Lung (tissue), 12 donors: ENCODE data around the gene NFASC. TPM values are rescaled to one million over a fixed set of nuclear protein-coding genes. Genes with fewer than 3 reads are reported as not detected.

ENCODE experiments used
- ATAC-seq: fragments of 200-7000 bp; cut with Tn5 transposase; one replicate; pipeline ENCODE4 v1.9.1; 2020; ENCODE audit warnings: moderate number of reproducible peaks; ENCODE audit not compliant: insufficient read depth, low FRiP score
- DNase-seq, 3 donors: peaks; one replicate each; pipeline ENCODE4 v3.0.0-alpha.2; 2013 to 2017
- H3K27ac ChIP-seq, 2 donors: one replicate each; pipeline ENCODE4 v1.5.1; 2013; ENCODE audit warnings: mild to moderate bottlenecking in 2 of 2, moderate library complexity in 2 of 2, control low read depth in 1 of 2, inconsistent platforms in 1 of 2, low read depth in 1 of 2, low read length in 1 of 2
- H3K27me3 ChIP-seq, 3 donors: one replicate each; pipeline ENCODE4 v1.5.1; 2013; ENCODE audit warnings: low read length in 2 of 3; ENCODE audit not compliant: control insufficient read depth in 3 of 3, insufficient read depth in 3 of 3
- H3K36me3 ChIP-seq, 4 donors: one replicate each; pipeline ENCODE4 v1.5.1; 2013; ENCODE audit warnings: low read length in 4 of 4, mild to moderate bottlenecking in 1 of 4, moderate library complexity in 1 of 4; ENCODE audit not compliant: control insufficient read depth in 4 of 4, insufficient read depth in 4 of 4
- H3K4me1 ChIP-seq, 5 donors: one replicate each; pipeline ENCODE4 v1.5.1; 2013; ENCODE audit warnings: low read length in 5 of 5, mild to moderate bottlenecking in 2 of 5, moderate library complexity in 1 of 5; ENCODE audit not compliant: control insufficient read depth in 5 of 5, insufficient read depth in 5 of 5
- H3K4me3 ChIP-seq: one replicate; pipeline ENCODE4 v1.5.1; 2013; ENCODE audit warnings: mild to moderate bottlenecking, control low read depth, moderate library complexity
- H3K9ac ChIP-seq, 2 donors: one replicate each; pipeline ENCODE4 v1.5.1; 2013; ENCODE audit warnings: low read length in 2 of 2, control low read depth in 1 of 2; ENCODE audit not compliant: insufficient read depth in 1 of 2
- H3K9me3 ChIP-seq, 4 donors: one replicate each; pipeline ENCODE4 v1.5.1; 2013; ENCODE audit warnings: low read length in 3 of 4, mild to moderate bottlenecking in 1 of 4, moderate library complexity in 1 of 4; ENCODE audit not compliant: control insufficient read depth in 4 of 4, insufficient read depth in 3 of 4
- WGBS, 2 donors: extraction: QIAGEN DNeasy Blood & Tissue Kit; methylation state at CpG; one replicate each; pipeline ENCODE4 v1.1.7; 2013; 5-methylcytosine and 5-hydroxymethylcytosine counted together
- polyA plus RNA-seq, 2 donors: library from polyadenylated mRNA; stranded (reverse); fragments of 200-250 nt; gene quantifications; one replicate each; pipeline ENCODE4 v1.2.1, GENCODE V29; 2013
- total RNA-seq, 2 donors: library from RNA; depleted of rRNA in 1 of 2; stranded (reverse); fragments of >200 nt in 1 of 2; gene quantifications; one replicate each; pipeline ENCODE4 v1.2.1, GENCODE V29; 2014 to 2021
- TF ChIP-seq, protein P1 (sequence below): IDR thresholded peaks from 2 replicates; pipeline ENCODE4 v1.5.1; 2012; ENCODE audit warnings: mild to moderate bottlenecking; ENCODE audit errors: control extremely low read depth, extremely low read depth
- donor health status: control.
- donor health status: control.
- donor health status: Bipolar disorder and iron deficiency.
- donor health status: healthy.
- donor health status: DM: yes; HTN: yes; CAD: no.

NFASC gene
- total and polyA plus RNA-seq, 4 donors = 1.8 to 11.2 (median 3.8) TPM

DNA sequence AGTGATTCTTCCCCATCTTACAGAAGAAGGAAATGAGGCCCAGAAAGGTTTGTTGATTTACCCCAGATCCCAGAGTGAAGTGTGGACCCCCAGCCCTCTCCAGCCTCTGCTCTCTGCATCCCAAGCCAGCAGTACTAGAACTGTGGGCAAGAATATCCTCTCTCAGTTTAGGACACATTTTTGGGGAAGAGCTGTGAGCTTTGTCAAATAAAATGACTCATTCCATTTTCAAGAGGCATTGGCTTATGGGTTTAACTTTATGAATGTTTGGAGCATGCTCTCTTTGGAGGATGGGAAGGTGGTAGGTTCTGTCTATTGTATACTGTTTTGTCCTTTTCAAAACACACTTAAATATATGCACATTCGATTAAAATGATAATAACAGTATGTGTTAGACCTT is 101.8 kb downstream of the NFASC start:
- H3K4me3 ChIP-seq = no peak overlapping the region
- H3K27me3 ChIP-seq = peaks cover 0 to 11% (median 7%) of the 10 kb centered on the region in 3 donors
- H3K27ac ChIP-seq = no peak overlapping the region
- no peak for ATAC-seq
- TF ChIP-seq, protein P1, sequence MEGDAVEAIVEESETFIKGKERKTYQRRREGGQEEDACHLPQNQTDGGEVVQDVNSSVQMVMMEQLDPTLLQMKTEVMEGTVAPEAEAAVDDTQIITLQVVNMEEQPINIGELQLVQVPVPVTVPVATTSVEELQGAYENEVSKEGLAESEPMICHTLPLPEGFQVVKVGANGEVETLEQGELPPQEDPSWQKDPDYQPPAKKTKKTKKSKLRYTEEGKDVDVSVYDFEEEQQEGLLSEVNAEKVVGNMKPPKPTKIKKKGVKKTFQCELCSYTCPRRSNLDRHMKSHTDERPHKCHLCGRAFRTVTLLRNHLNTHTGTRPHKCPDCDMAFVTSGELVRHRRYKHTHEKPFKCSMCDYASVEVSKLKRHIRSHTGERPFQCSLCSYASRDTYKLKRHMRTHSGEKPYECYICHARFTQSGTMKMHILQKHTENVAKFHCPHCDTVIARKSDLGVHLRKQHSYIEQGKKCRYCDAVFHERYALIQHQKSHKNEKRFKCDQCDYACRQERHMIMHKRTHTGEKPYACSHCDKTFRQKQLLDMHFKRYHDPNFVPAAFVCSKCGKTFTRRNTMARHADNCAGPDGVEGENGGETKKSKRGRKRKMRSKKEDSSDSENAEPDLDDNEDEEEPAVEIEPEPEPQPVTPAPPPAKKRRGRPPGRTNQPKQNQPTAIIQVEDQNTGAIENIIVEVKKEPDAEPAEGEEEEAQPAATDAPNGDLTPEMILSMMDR = no peak
- H3K4me1 ChIP-seq = no peaks in the 10 kb centered on the region
- DNase-seq = no peak
- no peaks in the 10 kb centered on the region for H3K36me3 ChIP-seq
- H3K9me3 ChIP-seq = peaks cover 0 to 3% (median 0%) of the 10 kb centered on the region in 4 donors
- 74 to 94% methylated on average over 1 of the region's 1 CpG for WGBS, 2 donors
- no peak overlapping the region for H3K9ac ChIP-seq

GRCh38 chr1:204973449-204973848 is 102.8 kb downstream of the NFASC start:
- 57 to 68% methylated on average over 6 of the region's 6 CpGs for WGBS, 2 donors
- no peaks in the 10 kb centered on the region for H3K36me3 ChIP-seq
- no peak overlapping the region for H3K27ac ChIP-seq
- H3K9ac ChIP-seq = no peak overlapping the region
- no peak overlapping the region for H3K4me3 ChIP-seq
- peaks cover 0 to 14% (median 7%) of the 10 kb centered on the region in 3 donors for H3K27me3 ChIP-seq
- H3K9me3 ChIP-seq = peaks cover 0 to 3% (median 0%) of the 10 kb centered on the region in 4 donors
- no peaks in the 10 kb centered on the region for H3K4me1 ChIP-seq
- DNase-seq = no peak
- no peak for ATAC-seq
- TF ChIP-seq, protein P1 = no peak

DNA sequence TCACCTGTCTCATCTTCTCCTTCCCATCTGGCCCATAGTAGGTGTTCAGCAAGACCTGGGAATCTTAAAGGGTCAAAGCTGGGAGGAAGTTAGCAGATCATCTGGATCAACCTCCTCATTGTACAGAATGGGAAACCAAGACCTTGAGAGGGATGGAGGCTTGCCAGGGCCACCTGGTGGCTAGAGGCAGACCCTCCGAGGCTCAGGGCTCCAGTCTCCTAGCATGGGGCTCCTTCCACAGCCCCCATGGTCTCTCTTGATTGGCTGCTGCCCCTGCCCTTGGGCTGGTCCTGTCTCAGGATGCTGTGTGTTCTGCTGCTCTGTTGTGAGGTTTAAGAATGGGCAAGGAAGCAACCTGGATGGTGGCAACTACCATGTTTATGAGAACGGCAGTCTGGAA is 103.7 kb downstream of the NFASC start:
- Histone ChIP-seq H3K36me3 (no peaks in the 10 kb centered on the region), H3K4me1 (no peaks in the 10 kb centered on the region), H3K9ac (no peak overlapping the region), H3K4me3 (no peak overlapping the region), H3K27ac (no peak overlapping the region), H3K27me3 (peaks cover 0 to 14% (median 7%) of the 10 kb centered on the region in 3 donors), H3K9me3 (no peaks in the 10 kb centered on the region)
- DNase-seq (no peak), ATAC-seq (no peak)
- TF ChIP-seq, protein P1 = no peak
- 66 to 87% methylated on average over 2 of the region's 2 CpGs for WGBS, 2 donors

DNA sequence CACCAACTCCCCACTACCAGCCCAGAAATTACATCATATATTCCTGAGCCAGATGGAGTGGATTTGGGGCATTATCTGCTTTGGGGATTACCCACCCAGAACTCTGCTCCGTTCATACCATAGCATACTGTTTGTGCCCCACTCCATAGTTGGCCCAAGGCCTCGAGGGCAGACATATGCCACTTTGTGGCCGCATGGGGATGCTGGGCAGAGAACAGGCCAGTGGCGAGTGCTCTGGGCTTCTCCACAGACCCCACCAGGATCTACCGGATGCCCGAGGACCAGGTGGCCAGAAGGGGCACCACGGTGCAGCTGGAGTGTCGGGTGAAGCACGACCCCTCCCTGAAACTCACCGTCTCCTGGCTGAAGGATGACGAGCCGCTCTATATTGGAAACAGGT is 104.4 kb downstream of the NFASC start:
- TF ChIP-seq, protein P1 = no peak
- Histone ChIP-seq H3K9ac (no peak overlapping the region), H3K27me3 (peaks cover 0 to 14% (median 7%) of the 10 kb centered on the region in 3 donors), H3K9me3 (no peaks in the 10 kb centered on the region), H3K4me1 (no peaks in the 10 kb centered on the region), H3K36me3 (no peaks in the 10 kb centered on the region), H3K27ac (no peak overlapping the region), H3K4me3 (no peak overlapping the region)
- no peak for ATAC-seq
- 68 to 77% methylated on average over 12 of the region's 12 CpGs for WGBS, 2 donors
- DNase-seq = no peak
